C1 segment of cervical spinal cord (tissue), 14 donors: ENCODE results near the gene INTU.

Experiments used
- DNase-seq, 14 donors: peaks; one replicate each; lab custom pipeline; 2025; lab: John Stamatoyannopoulos, UW

The INTU gene

DNA sequence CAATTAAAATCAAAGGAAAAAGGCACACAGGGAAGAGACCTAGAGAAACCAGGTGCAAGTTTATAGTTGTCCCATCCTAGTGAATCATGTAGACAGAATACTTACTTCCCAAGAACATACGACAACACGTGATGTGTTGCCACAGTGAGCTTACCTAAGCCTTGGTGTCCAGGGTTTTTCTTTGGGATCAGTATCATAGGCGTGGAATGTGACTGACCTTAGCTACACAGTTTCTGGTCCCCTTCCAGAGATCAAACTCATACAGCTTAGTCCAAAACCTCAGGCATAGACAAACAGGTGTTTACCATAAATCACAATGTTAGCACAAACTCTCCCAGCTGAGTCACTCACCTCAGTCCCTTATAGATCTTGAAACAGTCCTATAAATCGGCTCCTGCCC is 115.1 kb downstream of the INTU start:
- DNase-seq: no peak

DNA sequence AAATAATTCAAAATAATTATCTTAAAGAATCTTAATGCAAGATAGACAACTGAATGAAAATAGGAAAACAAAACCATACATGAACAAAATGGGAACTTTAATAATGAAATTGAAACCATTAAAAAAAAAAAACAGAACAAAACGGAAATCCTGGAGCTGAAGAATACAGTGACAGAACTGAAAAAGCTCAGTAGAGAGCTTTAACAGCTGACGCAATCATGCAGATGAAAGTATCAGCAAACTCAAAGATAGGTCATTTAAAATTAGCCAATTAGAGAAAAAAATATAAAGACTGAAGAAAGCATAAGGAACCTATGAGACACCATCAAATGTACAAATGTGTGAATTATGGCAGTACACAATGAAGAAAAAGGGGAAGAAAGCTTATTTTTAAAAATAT is 116.2 kb downstream of the INTU start:
- no peak for DNase-seq

DNA sequence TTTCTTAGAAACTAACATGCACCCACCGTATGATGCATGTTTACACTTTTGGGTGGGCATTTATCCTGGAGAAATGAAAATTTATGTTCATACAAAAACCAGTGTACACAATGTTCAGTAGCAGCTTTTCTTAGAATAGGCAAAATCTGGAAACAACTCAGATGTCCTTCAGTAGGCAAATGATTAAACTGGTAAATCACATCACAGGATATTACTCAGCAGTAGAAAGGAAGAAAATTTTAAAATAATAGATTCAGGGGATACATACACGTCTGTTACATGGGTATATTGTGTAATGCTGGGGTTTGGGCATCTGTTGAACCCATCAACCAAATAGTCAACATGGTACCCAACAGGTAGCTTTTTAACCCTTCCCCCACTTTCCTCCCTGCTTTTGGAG is 124.1 kb downstream of the INTU start:
- DNase-seq: no peak

DNA sequence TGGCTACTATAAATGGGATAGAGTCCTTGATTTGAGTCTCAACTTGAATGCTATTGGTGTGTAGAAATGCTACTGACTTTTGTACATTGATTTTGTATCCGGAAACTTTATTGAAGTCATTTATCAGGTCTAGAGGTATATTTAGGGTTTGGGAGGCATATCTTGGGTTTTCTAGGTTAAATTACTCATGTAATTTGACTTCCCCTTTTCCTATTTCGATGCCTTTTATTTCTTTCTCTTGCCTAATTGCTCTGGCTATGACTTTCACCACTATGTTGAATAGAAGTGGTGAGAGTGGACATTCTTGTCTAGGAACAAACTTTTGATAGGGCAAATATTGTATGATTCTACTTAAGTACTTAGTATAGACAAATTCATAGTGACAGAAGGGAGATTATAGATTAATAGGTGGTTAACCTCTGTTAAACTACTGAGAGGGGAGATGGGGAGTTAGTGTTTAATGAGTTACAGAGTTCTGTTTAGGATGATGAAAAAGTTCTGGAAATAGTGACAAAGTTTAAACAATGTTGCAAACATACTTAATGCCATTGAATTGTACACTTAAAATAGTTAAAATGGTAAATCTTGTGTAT is 126.6 kb downstream of the INTU start:
- no peak for DNase-seq

DNA sequence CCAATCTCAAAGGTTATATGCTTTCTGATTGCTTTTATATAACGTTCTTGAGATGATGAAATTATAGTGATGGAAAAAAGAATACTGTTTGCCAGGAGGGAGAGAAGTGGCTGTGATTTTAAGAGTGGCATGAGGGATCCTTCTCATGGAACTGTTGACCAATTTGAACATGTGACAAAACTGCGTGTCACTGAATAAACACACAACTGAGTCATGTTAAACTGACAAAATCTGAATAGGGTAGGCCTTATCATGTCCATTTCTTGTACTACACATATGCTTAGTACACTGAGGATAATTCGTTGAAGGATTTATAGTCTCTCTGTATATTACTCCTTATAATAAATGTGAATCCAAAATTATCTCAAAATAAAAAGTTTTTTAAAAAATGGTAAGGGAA is 127.1 kb downstream of the INTU start:
- DNase-seq: no peak

DNA sequence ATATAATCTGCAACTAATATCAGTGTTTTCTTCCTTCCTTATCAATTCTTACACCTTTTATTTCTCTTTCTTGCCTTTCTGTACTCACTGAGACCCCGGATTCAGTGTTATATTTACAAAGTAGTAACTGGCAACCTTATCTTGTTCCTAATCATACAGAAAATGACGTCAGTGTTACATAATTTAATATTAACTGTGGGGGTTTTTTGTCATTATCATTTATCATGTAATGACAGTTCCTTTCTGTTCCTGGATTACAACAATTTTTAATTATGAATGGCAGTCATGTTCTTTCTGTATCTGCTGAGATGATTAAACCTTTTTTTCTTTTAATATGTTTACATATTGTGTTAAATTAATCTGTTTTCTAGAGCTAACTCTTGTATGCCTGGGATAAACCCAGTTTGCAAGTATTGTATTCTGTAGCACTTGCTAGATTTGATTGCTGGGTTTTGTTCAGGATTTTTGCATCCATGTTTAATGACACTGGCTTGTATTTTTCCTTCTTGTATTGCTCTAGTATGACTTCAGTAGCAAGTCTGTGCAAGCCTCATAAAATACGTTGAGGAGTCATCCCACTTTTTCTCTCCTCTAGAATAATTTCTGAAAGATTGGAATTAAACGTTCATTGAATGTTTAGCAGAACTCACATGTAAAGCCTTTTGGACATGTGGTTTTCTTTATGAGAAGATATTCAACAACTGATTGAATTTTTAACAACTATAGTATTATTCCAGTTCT is 138.9 kb downstream of the INTU start:
- DNase-seq: no peak

DNA sequence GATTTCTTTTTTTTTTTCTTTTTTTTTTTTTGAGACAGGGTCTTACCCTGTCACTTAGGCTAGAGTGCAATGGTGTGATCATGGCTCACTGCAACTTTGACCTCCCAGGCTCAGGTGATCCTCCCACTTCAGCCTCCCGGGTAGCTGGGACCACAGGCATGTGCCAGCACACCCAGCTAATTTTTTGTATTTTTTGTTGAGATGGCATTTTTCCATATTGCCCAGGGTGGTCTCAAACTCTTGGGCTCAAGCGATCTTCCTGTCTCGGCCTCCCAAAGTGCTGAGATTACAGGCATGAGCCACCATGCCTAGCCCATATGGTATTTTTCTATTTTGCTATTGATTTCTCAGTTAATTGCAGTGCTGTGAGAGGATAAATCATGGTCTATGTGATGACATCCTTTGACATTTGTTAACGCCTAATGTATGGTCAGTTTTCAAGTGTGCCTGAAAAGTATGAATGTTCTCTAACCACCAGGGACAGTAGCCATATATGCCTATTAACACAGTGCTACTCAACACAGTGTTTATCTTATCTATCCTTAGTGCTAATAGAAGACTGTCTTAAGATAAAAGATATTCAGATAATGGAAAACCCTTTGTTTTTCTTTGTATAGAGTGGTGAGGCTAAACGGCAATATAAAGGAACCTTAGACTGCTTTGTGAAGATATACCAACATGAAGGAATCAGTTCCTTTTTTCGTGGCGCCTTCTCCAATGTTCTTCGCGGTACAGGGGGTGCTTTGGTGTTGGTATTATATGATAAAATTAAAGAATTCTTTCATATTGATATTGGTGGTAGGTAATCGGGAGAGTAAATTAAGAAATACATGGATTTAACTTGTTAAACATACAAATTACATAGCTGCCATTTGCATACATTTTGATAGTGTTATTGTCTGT is 140.3 kb downstream of the INTU start:
- DNase-seq: no peak

DNA sequence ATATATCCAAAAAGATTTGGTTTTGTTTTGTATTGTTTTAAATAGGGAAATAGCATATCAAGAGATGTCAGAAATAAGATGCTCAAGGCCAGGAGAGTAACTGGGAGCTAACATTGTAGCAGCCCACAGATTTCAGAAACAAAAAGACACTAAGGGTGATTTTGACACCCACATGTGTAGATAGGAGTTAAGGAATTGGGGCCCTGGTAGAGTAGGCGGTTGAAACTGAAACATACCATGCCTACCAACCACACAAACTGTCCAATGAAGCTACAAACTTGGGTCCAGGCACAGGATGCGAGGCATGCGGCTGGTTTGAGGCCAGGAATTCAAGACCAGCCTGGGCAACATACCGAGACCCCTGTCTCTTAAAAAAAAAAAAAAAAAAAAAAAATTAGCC is 143.1 kb downstream of the INTU start:
- no peak for DNase-seq
